NCI-H2081 treated with DMSO at 0.1 percent for 48 hours (cell line): ENCODE data around the gene CACNA1D.

Experiments used
- DNase-seq: peaks from one replicate; lab custom pipeline; 2025; lab: John Stamatoyannopoulos, UW

The CACNA1D gene

DNA sequence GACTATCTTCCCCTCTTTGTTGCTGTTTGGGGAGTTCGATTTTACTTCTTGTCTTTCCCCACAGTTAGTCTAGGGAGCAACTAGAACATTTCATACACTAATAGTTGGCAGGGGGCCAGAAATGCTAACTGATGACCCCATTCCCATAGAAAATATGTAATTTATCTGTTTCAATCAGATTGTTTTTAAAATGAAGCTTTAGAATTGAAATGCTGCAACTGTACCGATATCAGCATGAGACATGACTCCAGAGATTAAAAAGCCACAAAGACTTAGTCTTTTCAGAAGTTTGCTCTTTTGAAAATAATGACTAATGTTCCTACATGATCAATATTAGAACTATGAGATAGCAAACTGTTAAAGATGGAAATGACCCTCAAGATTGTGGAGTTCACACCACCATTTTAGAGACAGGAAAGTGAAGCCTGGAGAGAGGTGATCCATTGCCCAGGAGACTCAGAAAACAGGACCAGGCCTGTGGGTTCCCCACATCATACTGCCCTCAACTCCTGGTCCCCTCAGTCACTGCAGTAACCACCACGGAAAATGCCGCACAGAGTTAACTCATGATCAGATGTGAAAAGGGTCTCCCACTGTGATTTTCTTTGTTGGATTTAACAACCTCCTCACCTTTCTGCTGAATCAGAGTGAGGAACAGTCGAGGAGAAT lies 221.5 kb downstream of the CACNA1D start:
- DNase-seq = no peak

DNA sequence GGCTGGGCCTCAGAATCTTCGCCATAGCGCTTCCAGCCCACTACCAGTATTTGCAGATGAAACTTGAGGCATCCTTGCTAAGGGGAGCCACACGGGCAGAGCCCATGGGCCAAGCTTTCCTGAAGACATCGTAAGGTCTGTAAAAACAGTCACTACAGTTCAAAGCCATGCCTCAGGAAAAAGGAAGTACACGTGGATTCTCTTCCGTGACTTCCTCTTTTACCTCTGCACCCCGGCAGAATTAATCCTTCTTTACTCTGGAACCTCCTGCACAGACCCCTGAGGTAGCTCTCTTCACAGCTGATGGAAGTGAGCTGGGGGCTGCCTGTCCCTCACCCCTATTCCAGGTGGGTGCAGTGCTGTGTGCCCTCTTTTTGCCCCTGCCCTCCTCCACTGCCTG lies 222.6 kb downstream of the CACNA1D start:
- DNase-seq = no peak

DNA sequence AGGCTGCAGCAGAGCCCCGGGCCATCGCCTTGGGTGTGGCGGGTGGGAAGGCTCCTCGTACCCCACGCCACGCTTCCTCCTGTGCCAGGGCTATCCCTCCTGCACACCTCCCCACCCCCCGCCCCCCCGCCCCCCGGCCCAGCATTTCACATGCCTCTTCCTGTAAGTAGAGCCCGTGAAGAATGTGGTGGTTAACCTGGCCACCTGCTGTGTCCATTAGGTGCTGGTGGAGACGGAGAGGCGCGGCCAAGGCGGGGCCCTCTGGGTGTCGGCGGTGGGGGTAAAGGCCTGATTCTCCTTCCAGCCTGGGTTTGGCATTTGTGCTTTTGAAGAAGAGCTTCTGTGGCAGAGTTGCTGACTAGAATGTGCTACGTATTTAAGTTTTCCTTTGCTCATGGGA lies 224.1 kb downstream of the CACNA1D start:
- no peak for DNase-seq

DNA sequence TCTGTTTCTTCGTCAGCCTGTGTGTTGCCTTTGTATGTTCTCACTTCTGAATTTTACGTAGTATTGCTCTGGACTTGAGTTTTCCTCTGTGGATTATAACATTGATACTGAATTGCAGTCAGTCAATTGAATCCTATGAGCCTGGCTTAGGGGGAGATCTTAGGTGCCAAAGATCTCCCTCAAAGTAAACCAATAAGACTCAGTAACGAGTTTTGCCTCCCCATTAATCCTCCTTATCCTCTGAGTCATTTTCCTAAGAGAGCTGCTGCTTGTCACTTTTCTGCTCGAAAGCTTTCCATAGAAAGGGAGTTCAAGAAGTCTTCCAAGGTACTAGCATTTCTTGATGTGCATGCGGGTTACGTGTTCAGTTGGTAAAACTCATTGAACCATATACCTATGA lies 225.4 kb downstream of the CACNA1D start:
- DNase-seq = no peak

DNA sequence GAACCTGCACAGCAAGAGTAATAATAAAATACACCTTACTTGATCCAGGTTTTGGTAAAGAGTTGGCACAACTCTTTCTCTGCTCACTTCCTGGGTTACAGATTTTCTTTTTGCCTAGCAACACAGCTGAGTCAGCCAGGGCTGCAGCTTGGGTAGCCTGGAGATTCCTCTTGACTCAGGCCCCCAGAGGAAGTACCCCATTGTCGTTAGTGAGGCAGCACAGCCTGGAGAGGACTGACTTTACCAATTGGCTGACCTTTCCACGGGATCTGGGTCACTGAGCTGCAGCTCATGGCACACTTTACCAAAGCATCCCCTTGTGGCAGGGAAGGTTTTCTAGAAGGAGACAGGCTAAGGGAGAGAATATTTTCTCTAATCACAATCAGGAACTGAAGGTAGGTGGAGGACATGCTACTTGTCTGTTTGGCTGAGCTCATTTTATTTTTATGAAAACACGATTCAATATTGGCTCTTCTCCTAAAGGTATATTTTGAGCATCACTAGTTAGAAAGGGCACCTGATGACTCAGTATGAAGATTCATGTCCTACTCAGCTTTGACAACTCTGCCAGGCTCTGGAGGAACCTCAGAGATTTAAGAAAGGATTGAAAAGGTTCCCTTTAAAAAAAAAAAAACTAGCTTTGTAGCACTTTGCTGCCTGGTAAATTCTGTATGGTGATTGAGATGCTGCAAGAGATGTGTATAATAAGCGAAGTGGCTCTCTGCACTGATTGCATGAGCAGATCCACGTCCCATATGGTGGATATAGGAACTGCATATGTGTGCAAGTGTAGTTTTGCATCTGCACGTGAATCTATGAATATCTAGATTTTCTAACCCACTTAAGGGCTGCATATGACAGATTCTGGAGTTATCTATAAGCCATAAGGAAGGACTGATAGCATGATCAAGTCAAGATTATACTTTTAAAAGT lies 227.0 kb downstream of the CACNA1D start:
- DNase-seq = no peak

DNA sequence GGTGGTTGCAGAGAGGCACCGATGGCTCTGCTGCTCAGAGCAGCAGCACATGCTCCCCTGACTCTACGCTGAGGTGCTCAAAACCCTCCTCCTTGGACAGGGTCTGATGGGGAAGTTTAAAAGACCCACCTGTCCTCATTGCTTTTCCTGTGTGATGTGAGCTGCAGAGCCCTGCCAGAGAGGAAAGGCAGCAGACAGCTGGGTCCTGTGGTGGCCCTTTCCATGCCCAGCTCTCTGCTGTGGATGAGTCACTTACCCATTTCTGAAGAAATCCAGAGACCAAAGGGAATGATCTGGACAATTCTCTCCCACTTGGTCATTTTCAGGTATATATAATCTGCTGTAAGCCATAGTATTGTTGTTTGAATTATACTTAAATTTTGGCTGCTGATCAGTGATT lies 230.2 kb downstream of the CACNA1D start:
- no peak for DNase-seq

DNA sequence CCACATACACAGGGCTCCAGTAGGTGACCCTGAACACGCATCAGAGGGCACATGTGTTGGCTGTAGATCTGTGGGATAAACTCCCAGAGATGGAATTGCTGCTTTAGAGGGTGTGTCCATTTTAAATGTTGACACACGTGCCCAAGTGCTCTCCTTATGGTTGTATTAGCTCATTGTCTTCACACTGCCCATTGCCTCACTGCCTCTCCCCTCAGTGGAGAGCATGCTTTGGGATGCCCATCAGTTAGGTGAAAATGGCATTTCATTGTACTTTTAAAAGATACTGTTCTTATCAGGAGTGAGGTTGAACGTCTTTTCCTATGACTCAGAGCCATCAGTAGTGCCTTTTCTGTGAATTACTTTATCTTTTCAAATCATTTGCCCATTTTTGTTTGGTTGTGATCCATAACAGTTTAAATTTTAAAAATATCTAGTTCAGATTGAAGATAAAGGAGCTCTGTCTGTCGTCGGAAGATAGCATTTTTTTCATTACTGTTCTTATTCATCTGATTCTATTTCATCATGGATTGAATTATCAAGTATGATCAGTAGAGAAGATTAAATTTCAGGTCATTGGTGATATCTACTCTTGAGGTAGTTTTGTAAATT lies 231.1 kb downstream of the CACNA1D start:
- no peak for DNase-seq

DNA sequence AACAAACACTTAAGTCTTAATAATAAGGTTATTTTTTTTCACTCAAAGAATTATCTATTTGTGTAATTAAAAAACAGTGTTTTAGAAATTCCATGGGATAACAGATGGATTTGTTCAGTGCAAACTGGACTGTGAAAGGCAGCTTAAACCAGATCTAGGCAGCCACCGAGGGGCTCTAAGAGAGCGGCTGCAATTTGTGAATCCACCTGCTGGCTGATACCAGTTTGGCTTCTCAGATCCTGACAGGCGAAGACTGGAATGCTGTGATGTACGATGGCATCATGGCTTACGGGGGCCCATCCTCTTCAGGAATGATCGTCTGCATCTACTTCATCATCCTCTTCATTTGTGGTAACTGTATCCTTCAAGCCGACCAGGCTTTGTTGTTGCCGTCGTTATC lies 232.2 kb downstream of the CACNA1D start:
- no peak for DNase-seq

DNA sequence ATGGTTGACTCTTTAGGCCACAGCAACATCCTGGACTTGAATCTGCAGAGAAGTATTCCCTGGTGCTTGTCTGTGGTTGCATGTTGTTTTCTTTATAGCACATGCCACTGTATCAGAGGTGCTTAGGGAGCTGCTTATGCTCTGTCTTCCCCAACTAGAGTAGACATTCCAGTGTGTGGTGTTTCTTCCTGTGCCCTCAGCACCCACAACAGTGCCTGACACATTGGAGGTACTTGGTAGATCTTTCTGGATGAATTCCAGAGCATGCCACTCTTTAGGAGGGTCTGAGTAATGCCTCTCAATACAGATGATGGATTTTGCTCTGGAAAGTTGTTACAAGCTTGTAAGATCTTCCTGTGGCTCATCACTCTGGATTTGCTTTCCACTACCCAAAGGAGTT lies 234.2 kb downstream of the CACNA1D start:
- no peak for DNase-seq

DNA sequence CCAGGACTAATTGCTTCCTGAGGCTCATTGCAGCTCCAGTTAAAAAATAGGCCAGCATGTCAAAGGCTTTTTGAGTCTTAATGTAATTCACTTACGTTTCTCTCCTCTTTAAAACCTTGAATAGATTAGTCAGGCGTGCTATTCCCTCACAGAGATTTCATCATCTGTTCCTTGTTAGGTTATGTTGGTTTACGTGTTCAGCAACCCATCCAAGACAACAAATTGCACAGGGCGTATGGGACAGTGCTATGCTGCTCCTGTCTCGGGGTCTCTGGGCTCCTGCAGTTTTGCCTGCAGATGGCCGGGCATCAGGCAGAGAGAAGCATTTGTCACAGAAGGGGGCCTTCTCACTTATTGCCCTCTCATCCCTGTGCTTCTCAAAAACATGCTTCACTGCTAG lies 234.7 kb downstream of the CACNA1D start:
- no peak for DNase-seq

DNA sequence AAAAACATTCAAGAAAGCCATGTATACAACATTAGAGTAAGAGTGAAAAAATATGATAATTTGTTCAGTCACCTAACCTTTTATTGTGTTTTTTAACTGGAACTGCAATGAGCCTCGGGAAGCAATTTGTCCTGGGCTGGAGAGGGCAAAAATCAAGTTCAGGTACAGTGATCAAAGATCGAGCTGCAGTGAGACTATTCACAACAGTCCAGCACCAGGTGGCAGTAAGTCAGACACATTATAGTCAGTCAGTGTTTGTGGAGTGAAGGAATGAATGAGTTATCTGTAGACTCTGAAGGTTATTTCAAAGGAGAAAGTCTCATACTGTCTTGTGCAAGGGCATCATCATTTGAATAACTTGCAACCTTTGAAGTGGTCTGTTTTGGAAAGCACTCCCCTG lies 235.2 kb downstream of the CACNA1D start:
- no peak for DNase-seq

DNA sequence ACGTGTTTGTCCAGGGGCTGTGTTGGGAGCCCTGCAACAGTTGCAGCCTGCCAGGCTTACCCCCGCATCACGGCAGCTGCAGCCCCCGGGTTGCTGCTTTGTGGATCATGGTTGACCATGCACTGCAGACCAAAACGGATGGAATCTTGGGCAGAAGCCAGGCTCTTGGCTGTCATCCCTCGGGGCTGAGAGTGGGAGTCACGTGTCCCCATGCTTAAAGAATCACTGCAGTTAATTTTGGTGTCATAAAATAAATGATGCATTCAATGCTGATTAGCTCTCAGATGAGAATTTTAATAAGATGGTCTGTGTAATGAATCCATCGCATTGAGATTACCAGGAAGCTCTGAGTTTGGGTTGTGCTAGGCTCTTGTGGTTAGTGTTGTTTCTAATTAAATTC lies 236.2 kb downstream of the CACNA1D start:
- DNase-seq = no peak

DNA sequence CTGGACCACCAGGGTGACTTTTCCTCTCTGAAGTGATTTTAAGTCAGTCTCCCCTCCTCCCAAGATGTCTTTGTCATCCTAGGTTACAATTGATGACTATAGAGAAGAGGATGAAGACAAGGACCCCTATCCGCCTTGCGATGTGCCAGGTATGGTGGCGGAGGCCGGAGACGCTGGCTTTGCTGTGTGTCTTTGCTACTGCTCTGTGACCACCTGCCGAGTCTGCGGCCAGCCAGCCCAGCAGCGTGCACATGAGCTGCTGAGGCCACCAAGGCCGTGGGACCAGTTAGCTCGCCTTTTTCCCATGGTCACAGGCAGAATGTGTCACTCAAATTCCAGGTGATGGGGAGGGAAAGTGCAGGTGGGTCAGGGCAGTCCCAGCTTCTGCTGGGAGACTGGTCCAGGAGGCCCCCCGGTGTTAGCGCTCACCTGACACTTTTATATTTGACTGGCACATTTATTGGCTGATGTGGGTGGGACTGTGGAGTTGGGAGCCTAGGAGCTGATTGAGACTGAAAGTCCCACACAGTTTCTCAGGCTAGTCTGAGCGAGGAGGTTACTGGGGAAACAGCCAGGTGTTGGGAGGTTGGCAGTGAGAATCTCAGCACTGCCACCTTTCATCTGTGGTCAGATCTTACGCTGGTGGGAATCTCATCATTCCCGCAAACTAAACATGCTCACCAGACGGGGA lies 237.7 kb downstream of the CACNA1D start:
- no peak for DNase-seq

DNA sequence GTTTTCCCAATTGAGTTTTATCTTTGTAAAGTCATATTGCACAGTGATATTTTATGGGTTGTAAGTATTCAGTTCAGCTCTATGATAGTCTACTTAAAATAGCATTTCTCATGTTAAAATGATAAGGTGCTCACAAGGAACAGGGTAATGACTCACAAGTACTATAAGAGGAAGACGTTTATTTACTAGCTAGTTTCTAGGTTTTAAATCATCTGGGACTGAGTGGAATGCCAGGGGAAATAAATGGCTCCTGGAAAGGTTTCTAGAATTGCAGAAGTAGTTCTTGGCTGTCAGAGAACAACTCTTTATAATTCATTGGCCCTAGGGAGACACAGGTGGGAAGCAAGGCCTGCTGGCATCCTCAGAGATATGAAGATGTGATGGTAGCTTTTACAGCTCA lies 239.0 kb downstream of the CACNA1D start:
- DNase-seq = no peak

DNA sequence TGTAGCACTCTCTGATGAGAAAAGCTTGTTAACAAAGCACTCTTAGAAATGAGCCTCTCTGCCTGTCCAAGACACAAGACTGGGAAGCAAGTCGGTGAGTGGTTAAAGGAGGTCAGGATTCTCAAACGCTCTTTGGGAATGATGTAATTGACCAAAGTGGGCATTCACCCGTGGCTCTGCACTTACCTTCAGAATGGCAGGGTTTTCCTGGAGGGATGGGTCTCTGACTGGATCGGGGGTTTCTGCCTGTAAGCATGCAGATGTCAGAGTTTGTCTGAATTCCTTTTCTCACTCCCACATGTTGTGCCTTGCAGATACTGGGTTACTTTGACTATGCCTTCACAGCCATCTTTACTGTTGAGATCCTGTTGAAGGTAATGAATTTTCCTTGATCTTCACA lies 245.6 kb downstream of the CACNA1D start:
- no peak for DNase-seq

DNA sequence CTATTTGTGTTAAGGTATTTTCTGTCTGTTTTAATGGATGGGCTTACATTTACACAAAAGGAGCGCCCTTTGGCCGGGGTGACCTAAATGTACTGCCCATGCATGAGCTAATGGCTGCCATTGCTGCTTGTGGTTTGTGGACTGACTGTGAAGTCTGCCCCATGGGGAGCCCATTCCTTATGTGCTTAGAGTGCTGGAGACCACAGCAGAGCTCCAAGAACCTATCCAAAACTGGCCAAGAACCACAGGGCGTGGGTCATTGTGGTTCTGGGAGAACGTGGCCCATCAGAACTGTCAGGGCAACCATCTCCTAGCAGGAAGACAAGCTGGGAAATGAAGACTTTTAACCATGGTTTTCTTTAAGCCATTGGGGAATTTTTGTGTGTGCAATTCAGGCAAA lies 246.5 kb downstream of the CACNA1D start:
- DNase-seq = no peak

DNA sequence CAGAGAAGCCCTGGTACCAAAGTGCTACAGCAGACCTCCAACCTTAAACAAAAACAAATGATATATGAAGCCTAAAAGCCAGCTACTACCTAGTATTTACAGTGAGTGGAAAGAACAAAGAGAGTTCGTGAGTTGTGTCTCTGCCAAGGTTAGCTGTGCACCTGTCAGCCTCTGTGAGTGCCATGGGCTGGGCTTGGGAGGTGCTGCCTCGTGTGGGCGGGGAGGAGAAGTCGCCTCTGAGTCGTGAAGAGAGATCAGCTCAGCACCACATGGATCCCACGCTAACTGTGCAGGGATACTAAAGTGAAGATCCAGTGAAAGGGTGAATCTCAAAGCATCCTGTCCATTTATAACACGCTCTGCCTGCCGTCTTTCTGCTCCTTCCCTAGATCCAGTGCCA lies 249.9 kb downstream of the CACNA1D start:
- no peak for DNase-seq

DNA sequence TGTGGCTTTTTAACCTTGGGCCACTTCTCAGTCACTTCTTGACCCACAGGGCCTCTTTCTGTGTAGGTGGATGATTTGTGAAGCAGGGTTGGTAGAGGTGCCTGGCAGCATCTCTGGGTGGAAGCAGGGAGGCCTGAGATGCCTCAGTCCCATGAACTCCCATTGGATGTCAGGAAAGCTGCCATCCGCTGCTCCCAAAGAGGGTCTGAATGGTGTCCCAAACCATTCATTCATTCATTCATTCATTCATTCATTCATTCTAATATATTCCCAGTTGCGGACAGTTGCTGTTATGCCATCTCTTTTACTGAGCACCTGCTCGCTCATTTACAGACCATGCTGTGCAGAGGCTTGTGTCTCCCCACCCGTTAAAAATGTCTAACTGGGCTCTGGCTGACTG lies 253.1 kb downstream of the CACNA1D start:
- DNase-seq = no peak

DNA sequence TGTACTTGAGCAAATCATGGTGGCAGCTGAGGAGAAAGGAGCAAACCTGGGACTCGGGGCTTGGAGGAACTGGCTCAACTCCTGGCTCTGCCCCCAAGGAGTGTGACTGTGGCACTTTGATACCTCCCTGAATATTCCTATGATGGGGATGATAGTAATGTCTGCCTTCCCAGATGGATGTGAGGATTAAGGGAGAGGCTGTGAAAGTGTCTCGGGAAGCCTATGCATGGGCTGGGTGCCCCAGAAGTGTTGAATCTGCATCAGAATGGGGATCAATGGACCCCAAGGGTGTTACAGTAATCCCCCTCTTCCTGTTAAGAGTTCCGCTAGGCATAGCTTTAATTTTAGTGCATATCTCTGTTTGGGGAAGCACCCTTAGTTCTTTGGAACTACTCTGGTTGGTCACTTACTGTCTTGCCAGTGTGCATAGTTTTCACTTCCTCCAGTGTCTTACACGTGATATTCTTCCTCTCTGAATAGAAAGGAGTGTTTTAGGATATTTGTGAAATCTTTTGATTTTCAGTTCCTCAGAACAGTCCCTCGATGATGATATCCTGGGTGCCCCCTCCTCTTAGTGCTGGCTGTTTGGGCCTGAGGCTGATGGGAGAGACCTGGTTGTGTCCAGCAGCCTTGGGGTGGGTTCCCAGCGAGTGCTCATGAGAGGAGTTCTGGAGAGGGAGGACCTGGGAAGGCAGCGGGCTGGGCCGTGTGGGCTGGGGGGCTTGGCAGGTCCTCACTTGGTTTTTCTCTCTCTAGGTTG lies 254.3 kb downstream of the CACNA1D start:
- no peak for DNase-seq

DNA sequence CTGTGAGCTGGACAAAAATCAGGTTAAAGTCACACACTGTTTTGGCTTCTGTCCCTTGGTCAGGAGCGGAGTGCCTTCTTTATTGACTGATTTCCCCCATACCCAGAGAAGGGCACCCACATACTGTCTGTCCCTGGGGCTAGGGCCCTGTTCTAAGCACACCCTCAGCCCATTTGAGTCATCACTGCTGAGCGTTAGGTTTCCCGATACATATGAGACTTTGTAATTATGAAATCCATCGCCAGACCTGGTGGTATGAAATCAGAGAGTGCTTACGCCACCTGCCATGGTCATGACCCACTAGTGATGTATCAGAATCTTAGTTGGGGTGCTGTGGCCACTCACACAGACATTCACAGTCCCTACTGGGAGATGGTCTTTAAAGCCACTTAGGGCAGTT lies 255.0 kb downstream of the CACNA1D start:
- DNase-seq = no peak

DNA sequence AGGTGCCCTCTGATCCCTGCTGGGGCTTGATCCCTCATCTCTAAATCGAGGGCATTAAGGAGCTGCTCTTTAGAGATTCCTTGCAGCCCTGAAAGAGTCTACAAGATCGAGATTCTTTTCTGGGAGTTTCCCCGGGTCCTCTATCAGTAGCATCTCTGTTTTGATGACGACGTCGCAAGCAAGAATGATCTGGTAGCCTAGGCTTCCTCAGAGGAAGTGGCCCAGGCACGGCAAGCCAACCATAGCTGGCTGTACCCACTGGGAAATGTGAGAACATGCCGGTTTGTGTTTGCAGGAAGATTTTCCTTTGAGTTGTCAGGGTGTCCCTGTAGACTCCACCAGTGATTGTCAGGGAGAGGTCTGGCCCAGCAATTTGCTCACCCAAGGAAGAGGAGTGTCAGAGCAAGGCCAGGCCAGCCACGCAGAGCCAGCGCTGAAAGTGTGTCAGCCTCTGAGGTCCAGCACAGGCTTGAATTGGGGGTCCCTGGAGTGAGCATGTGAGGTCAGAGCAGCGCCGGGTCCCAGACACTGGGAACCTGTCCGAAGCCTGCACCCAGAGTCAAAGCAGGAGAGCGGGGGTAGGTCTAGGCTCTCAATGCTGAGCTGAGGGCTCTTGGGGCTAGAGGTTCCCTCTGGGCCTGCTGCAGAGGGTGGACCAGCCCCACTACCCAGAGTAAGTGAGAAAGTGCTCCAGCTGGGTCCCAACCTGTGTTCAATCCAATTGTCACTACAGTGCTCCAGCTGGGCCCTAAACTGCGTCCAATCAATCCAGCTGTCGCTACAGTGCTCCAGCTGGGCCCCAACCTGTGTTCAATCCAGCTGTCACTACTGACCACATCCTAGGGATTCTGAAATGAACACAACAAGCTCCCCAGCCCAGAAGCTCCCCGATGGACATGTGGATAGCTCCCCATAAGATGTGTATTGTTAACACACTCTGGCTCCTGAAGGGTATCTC lies 256.1 kb downstream of the CACNA1D start:
- no peak for DNase-seq
